ENCODE measurements around the gene LUC7L2. TPM values are rescaled to one million over a fixed set of nuclear protein-coding genes. Genes with fewer than 3 reads are reported as not detected.

The LUC7L2 gene
- total RNA-seq, 1 donor from 2014 or later, result 45.2 TPM

DNA sequence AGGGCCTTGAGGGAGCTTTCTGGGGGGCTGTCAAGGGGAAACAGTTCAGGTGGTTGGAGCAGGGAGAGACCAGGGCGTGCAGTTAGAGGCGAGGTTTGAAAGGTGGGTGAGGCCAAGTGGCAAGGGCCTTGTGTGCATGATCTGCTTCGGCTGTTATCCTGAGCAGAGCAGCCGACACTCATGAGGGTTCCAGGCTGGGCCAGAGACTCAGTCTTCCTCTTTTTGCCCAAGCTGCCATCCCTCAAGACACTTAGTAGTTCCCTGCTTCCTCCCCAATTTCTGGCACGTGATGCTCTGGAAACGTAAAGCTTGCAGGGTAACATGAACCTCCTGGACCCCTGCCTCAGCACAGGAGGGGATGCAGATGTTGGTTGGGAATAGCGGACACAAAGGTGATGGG is 79.7 kb downstream of the LUC7L2 start:
- no peaks in the 10 kb centered on the region for H3K36me3 ChIP-seq
- H3K9me3 ChIP-seq (replicated peaks), result no peaks in the 10 kb centered on the region
- H3K4me1 ChIP-seq, result peaks cover 10% of the 10 kb centered on the region
- H3K27ac ChIP-seq (replicated peaks), result no peak overlapping the region
- no peak overlapping the region for H3K4me3 ChIP-seq
- intact Hi-C loops (cut with micrococcal nuclease), result no loop called here
- no peaks in the 10 kb centered on the region for H3K27me3 ChIP-seq (ENCODE audit: low read depth)
- no peak for DNase-seq
- TF ChIP-seq, protein P1, sequence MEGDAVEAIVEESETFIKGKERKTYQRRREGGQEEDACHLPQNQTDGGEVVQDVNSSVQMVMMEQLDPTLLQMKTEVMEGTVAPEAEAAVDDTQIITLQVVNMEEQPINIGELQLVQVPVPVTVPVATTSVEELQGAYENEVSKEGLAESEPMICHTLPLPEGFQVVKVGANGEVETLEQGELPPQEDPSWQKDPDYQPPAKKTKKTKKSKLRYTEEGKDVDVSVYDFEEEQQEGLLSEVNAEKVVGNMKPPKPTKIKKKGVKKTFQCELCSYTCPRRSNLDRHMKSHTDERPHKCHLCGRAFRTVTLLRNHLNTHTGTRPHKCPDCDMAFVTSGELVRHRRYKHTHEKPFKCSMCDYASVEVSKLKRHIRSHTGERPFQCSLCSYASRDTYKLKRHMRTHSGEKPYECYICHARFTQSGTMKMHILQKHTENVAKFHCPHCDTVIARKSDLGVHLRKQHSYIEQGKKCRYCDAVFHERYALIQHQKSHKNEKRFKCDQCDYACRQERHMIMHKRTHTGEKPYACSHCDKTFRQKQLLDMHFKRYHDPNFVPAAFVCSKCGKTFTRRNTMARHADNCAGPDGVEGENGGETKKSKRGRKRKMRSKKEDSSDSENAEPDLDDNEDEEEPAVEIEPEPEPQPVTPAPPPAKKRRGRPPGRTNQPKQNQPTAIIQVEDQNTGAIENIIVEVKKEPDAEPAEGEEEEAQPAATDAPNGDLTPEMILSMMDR (IDR thresholded peaks at IDR 0.05; ENCODE audit: borderline replicate concordance), result no peak

DNA sequence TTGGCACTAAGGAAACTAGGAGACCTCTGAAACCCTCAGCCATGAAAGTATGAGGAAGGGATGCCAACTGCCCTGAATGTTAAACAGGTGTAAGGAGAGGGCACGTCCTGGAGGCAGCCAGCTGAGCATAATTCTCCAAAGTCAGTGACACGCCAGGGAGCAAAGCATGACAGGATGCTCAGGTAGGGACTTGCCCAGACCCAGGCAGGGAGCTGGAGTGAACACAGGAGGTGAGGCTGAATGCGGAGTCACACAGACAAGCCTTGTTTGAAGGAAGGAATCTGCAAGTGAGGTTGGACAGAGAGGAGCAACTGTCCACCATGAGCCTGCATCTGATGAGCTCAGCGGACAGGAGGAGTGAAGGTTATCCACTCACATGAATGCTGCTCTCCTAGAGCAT is 82.3 kb downstream of the LUC7L2 start:
- H3K9me3 ChIP-seq (replicated peaks), result no peaks in the 10 kb centered on the region
- intact Hi-C loops (cut with micrococcal nuclease), result no loop called here
- H3K36me3 ChIP-seq, result no peaks in the 10 kb centered on the region
- DNase-seq, result no peak
- no peak overlapping the region for H3K4me3 ChIP-seq
- H3K27me3 ChIP-seq (ENCODE audit: low read depth), result no peaks in the 10 kb centered on the region
- no peak overlapping the region for H3K27ac ChIP-seq (replicated peaks)
- TF ChIP-seq, protein P1 (IDR thresholded peaks at IDR 0.05; ENCODE audit: borderline replicate concordance), result no peak
- peaks cover 5% of the 10 kb centered on the region for H3K4me1 ChIP-seq

DNA sequence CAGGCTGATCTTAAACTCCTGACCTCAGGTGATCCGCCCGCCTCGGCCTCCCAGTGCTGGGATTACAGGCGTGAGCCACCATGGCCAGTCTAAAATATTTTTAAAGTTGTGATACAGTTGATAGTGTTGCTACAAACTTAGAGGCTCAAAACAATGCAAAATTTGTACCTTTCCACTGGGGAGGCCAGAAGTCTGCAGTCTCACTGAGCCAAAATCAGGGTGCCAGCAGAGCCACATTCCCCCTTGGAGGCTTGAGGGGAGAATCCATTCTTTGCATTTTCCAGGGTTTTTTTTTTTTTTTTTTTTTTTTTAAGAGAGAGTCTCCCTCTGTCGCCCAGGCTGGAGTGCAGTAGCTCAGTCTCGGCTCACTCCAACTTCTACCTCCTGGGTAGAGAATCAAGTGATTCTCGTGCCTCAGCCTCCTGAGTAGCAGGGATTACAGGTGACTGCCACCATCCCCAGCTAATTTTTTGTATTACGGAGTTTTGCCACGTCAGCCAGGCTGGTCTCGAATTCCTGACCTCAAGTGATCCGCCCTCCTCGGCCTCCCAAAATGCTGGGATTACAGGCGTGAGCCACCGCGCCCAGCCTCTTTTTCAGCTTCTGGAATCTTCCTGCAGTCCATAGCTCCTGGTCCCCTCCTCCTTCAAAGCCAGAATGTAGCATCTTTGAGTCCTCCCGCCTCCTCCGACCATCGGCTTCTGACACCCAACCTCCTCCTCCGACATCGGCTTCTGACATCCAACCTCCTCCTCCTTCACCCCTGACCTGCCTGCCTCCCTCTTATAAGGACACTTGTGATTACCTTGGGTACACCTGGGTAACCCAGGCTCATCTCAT is 86.6 kb downstream of the LUC7L2 start:
- Histone ChIP-seq H3K9me3 (replicated peaks) (no peaks in the 10 kb centered on the region), H3K27me3 (ENCODE audit: low read depth) (no peaks in the 10 kb centered on the region), H3K36me3 (no peaks in the 10 kb centered on the region), H3K4me1 (no peaks in the 10 kb centered on the region), H3K27ac (replicated peaks) (no peak overlapping the region), H3K4me3 (no peak overlapping the region)
- DNase-seq, result no peak
- TF ChIP-seq, protein P1 (IDR thresholded peaks at IDR 0.05; ENCODE audit: borderline replicate concordance), result no peak
- intact Hi-C loops (cut with micrococcal nuclease), result no loop called here

DNA sequence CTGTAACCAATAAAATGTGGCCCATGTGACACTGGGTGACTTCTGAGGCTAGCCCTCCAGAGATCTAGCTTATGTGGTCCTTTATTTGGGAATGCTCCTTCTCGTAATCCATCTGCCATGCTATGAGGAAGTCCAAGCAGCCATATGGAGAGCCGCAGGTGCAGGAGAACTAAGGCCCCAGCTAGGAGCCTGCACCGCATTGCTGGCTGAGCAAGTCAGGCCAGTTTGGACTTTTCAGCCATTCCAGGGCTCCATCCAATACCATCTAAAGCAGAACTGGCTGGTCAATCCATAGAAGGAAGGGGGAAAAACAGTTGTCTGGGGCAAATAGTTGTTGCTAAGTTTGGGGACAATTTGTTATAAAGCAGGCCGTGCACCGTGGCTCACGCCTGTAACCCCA is 91.2 kb downstream of the LUC7L2 start:
- intact Hi-C loops (cut with micrococcal nuclease), result no loop called here
- Histone ChIP-seq H3K36me3 (no peaks in the 10 kb centered on the region), H3K27me3 (ENCODE audit: low read depth) (peaks cover 11% of the 10 kb centered on the region), H3K4me3 (no peak overlapping the region), H3K27ac (replicated peaks) (no peak overlapping the region), H3K4me1 (peaks cover 4% of the 10 kb centered on the region), H3K9me3 (replicated peaks) (no peaks in the 10 kb centered on the region)
- DNase-seq, result no peak
- TF ChIP-seq, protein P1 (IDR thresholded peaks at IDR 0.05; ENCODE audit: borderline replicate concordance), result no peak

DNA sequence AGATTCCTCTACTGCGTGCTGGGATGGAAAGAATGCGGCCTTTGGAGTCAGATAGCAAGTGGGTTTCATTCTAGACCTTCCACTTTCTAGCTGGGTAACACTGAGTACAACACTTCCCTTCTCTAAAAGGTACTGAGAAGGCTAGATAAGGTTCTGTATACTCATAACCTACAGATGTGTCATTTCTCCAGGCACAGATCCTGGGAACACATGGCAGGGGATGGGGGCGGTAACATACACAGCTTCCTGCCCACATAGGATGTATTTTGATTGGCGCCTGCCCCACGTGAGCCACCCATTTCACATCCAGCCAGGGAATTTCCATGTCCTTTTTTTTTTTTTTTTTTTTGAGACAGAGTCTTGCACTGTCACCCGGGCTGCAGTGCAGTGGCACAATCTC is 91.9 kb downstream of the LUC7L2 start:
- intact Hi-C loops (cut with micrococcal nuclease), result no loop called here
- Histone ChIP-seq H3K27ac (replicated peaks) (no peak overlapping the region), H3K4me1 (peaks cover 4% of the 10 kb centered on the region), H3K27me3 (ENCODE audit: low read depth) (peaks cover 11% of the 10 kb centered on the region), H3K36me3 (no peaks in the 10 kb centered on the region), H3K9me3 (replicated peaks) (no peaks in the 10 kb centered on the region), H3K4me3 (no peak overlapping the region)
- TF ChIP-seq, protein P1 (IDR thresholded peaks at IDR 0.05; ENCODE audit: borderline replicate concordance), result no peak
- no peak for DNase-seq
